ACC112 (cell line): Measurements from ENCODE around the gene MAD1L1.

Experiments used
- H2AFZ ChIP-seq: fragments of 200-600 bp; sonication (generic); one replicate; pipeline ENCODE4 v1.6.0; 2017; ENCODE audit warnings: antibody characterized with exemption, low read length; ENCODE audit not compliant: unreplicated experiment
- H3K27ac ChIP-seq: fragments of 200-600 bp; sonication (generic); 2 replicates; pipeline ENCODE4 v1.5.1; 2014; ENCODE audit warnings: low read depth, mild to moderate bottlenecking, antibody characterized with exemption, low read length, moderate library complexity
- H3K27me3 ChIP-seq: fragments of 200-600 bp; sonication (generic); 2 replicates; pipeline ENCODE4 v1.6.1; 2014; ENCODE audit warnings: mild to moderate bottlenecking, antibody characterized with exemption, low read length, moderate library complexity, mixed read lengths; ENCODE audit not compliant: insufficient read depth
- H3K36me3 ChIP-seq: fragments of 200-600 bp; sonication (generic); 2 replicates; pipeline ENCODE4 v1.6.1; 2016; ENCODE audit warnings: mild to moderate bottlenecking, antibody characterized with exemption, low read length, moderate library complexity, mixed read lengths; ENCODE audit not compliant: insufficient read depth
- H3K4me1 ChIP-seq: fragments of 200-600 bp; sonication (generic); one replicate; pipeline ENCODE4 v1.6.1; 2016; ENCODE audit warnings: low read length, mixed read lengths; ENCODE audit not compliant: insufficient read depth, unreplicated experiment, control insufficient read depth
- H3K4me3 ChIP-seq: fragments of 200-600 bp; sonication (generic); 2 replicates; pipeline ENCODE4 v1.5.1; 2014; ENCODE audit warnings: mild to moderate bottlenecking, low read depth, low read length
- H3K79me2 ChIP-seq: fragments of 200-600 bp; sonication (generic); one replicate; pipeline ENCODE4 v1.6.0; 2016; ENCODE audit warnings: low read length; ENCODE audit not compliant: control insufficient read depth, unreplicated experiment, insufficient read depth

MAD1L1 gene

DNA sequence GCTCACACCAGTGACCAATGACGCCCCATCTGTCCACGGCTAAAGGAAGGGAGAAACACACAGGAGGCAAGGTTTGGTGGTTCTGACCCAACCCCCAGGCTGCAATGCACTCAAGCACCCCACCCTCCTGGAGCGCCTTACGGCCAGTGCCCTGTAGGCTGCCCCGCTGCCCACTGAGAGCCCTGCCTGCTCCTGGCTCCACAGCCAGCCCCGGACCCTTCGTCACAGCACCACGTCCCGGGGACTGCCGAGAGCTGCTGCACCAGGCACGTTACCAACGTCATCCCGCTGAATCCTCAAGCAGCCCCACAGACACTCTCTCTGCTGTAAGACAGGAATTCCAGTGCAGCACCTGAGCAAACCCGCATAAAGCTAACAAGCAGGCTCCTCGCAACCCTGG is 87.8 kb downstream of the MAD1L1 start:
- H3K36me3 ChIP-seq = no peaks in the 10 kb centered on the region
- no peak overlapping the region for H3K4me3 ChIP-seq
- no peaks in the 10 kb centered on the region for H3K4me1 ChIP-seq
- no peak overlapping the region for H2AFZ ChIP-seq
- no peaks in the 10 kb centered on the region for H3K79me2 ChIP-seq
- H3K27ac ChIP-seq = no peak overlapping the region
- H3K27me3 ChIP-seq = no peaks in the 10 kb centered on the region

DNA sequence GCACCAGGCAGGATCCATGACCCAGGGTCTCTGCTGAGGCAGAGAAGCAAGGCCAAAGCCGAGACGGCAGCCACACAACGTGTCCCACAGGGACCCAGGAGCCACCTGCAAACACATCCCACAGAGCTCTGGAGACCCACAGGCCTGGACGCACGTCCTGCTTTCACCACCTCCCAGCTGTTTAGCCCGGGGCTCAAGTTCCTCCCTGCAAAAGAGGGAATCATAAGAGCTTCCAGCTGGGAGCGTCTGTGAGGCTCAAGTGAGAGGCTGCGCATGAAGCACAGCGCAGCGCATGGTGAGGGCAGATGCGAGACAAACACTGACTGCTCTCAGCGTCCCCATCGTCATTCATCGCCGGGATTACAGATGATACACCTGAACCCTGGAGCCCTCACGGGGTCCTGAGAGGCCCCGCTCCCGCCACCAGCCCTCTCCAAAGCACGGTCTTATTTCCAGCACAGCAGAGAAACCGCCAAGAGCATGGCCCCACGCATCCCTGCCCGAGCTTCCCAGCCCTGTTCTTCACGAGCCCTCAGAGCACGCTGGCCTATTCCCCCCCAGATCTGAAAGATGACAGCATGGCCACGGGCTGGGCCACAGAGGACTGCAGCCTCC is 88.7 kb downstream of the MAD1L1 start:
- H3K27ac ChIP-seq = no peak overlapping the region
- H2AFZ ChIP-seq = no peak overlapping the region
- H3K4me1 ChIP-seq = no peaks in the 10 kb centered on the region
- H3K4me3 ChIP-seq = no peak overlapping the region
- H3K79me2 ChIP-seq = no peaks in the 10 kb centered on the region
- H3K36me3 ChIP-seq = no peaks in the 10 kb centered on the region
- no peaks in the 10 kb centered on the region for H3K27me3 ChIP-seq

GRCh38 chr7:2143450-2143849 is 89.3 kb downstream of the MAD1L1 start:
- Histone ChIP-seq H2AFZ (no peak overlapping the region), H3K27ac (no peak overlapping the region), H3K4me3 (no peak overlapping the region), H3K4me1 (no peaks in the 10 kb centered on the region), H3K79me2 (no peaks in the 10 kb centered on the region), H3K36me3 (no peaks in the 10 kb centered on the region), H3K27me3 (no peaks in the 10 kb centered on the region)

DNA sequence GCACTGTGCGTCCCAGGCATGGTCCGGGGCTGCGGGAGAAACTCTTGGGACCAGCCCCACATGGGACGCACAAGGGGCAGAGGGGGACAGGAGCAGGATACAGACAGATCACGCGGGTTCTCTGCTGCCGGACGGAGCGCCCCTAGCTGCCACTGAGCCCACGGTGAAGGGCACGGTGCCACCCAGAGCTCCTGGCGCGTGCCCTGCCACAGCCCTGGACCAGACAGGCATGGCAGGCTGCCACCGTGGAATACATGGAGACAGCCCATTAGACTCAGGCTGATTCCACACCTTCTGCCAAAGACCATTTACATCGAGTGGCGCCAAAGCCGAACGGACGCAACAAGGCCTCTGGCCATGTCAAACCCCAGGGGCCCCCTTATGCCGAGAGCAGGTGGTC is 90.4 kb downstream of the MAD1L1 start:
- Histone ChIP-seq H3K79me2 (no peaks in the 10 kb centered on the region), H3K36me3 (no peaks in the 10 kb centered on the region), H3K27me3 (no peaks in the 10 kb centered on the region), H3K4me3 (no peak overlapping the region), H3K4me1 (no peaks in the 10 kb centered on the region), H2AFZ (no peak overlapping the region), H3K27ac (no peak overlapping the region)

DNA sequence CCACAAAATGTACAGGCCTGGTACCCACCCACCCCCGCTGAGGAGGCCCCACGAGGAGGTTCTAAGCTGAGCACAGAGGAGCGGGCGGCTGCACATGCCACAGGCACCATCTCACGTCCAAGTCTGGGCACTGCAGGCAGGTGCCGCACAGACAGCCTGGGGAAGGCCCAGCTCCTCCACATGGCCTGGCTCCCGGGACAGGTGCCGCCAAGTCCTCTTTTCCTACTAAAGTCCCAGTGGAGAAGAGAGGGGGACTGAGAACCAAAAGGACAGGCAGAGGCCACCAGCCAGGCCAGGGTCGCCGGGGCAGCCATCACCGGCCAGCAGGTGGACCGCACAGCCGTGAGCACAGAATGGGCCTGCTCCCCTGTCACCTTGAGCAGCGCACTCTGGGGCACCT is 91.1 kb downstream of the MAD1L1 start:
- no peaks in the 10 kb centered on the region for H3K79me2 ChIP-seq
- H3K36me3 ChIP-seq = no peaks in the 10 kb centered on the region
- no peaks in the 10 kb centered on the region for H3K27me3 ChIP-seq
- no peaks in the 10 kb centered on the region for H3K4me1 ChIP-seq
- no peak overlapping the region for H2AFZ ChIP-seq
- no peak overlapping the region for H3K4me3 ChIP-seq
- no peak overlapping the region for H3K27ac ChIP-seq

- no peaks in the 10 kb centered on the region for H3K27me3 ChIP-seq
- no peaks in the 10 kb centered on the region for H3K79me2 ChIP-seq
- no peak overlapping the region for H3K4me3 ChIP-seq
- H2AFZ ChIP-seq = no peak overlapping the region
- H3K36me3 ChIP-seq = no peaks in the 10 kb centered on the region
- H3K27ac ChIP-seq = no peak overlapping the region
- no peaks in the 10 kb centered on the region for H3K4me1 ChIP-seq
Observed at GRCh38 chr7:2141021-2141410, 91.7 kb downstream of the MAD1L1 start.

GRCh38 chr7:2140216-2141020 is 92.3 kb downstream of the MAD1L1 start:
- Histone ChIP-seq H3K27me3 (no peaks in the 10 kb centered on the region), H3K36me3 (no peaks in the 10 kb centered on the region), H3K4me1 (no peaks in the 10 kb centered on the region), H3K4me3 (no peak overlapping the region), H3K79me2 (no peaks in the 10 kb centered on the region), H3K27ac (no peak overlapping the region), H2AFZ (no peak overlapping the region)

DNA sequence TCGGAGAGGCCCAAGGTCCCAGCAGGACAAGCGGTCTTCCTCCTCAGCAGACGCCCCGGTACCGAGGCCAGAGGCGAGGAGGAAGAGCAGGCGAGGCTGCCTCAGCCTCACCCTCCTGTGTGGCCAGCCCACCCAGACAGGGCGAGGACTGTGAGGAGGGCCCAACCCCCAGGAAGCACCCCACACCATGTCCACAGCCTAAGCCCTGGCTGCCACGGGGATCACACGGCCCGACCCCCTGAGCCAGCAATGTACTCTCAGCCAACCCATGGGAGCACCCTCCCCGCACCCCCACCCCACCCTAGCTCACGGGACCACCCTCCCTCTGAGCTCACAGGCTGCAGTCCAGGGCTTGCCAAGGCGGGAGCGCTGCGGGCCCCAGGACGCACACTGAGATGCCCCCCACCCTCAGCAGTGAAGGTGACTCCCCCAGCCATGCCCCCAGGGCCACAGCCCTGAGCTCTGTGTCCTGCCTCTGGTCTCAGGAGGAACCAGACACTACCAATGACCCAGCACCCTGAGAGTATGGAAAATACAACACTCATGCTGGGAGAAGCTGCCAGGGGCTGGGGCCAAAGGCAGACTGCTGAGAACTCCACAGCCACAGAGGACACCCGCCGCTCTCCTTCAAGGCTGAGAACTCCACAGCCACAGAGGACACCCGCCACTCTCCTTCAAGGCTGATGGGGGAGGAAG is 93.6 kb downstream of the MAD1L1 start:
- Histone ChIP-seq H3K36me3 (no peaks in the 10 kb centered on the region), H3K27ac (no peak overlapping the region), H3K27me3 (no peaks in the 10 kb centered on the region), H3K79me2 (no peaks in the 10 kb centered on the region), H3K4me1 (no peaks in the 10 kb centered on the region), H2AFZ (no peak overlapping the region), H3K4me3 (no peak overlapping the region)

GRCh38 chr7:2138146-2138765 is 94.5 kb downstream of the MAD1L1 start:
- Histone ChIP-seq H3K36me3 (no peaks in the 10 kb centered on the region), H2AFZ (no peak overlapping the region), H3K4me1 (no peaks in the 10 kb centered on the region), H3K27ac (no peak overlapping the region), H3K27me3 (no peaks in the 10 kb centered on the region), H3K79me2 (no peaks in the 10 kb centered on the region), H3K4me3 (no peak overlapping the region)

GRCh38 chr7:2134740-2135139 is 98.0 kb downstream of the MAD1L1 start:
- H3K4me3 ChIP-seq = no peak overlapping the region
- no peaks in the 10 kb centered on the region for H3K27me3 ChIP-seq
- H3K4me1 ChIP-seq = no peaks in the 10 kb centered on the region
- H3K36me3 ChIP-seq = no peaks in the 10 kb centered on the region
- H3K79me2 ChIP-seq = no peaks in the 10 kb centered on the region
- no peak overlapping the region for H2AFZ ChIP-seq
- no peak overlapping the region for H3K27ac ChIP-seq
